ENCODE data around the gene MACROD2.

Gene MACROD2

DNA sequence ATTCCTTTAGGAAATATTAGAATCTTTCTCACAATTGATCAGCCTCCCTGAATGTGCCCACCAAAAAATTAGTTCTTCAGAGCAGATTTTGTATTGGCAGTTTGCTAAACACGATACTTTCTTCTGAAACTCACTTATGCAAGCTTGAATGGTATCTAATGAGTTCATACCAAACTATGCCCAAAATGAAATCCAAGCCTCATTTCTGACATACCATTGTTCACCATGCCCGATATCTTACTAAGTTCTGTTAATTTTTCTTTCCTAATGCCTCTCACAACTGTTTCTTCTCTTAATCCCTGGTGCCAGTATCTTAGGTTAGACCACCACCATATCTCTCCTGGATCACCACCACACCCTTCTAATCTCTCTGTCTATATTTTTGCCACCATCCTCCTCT is 1822.0 kb downstream of the MACROD2 start:
- DNase-seq (ENCODE audit: low read depth) = no peak

DNA sequence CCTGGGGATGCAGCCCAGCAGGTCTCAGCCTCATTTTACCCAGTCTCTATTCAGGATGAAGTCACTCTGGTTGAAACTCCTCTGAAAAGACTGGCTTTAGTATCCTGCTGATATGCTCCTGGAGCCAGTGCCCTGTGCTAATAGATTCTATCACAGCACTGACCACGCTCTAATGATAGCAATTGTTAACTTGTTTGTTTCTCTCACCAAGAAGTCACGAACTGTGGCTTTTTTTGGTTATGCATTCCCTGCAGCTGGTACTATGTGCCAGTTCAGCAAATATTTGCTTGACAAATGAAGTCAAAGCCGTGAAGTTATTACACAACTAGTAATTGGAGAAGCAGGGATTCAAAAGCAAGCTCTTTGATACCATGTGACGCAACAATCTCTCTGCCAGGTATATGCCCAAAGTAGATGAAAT is 1823.3 kb downstream of the MACROD2 start:
- DNase-seq (ENCODE audit: low read depth) = no peak

DNA sequence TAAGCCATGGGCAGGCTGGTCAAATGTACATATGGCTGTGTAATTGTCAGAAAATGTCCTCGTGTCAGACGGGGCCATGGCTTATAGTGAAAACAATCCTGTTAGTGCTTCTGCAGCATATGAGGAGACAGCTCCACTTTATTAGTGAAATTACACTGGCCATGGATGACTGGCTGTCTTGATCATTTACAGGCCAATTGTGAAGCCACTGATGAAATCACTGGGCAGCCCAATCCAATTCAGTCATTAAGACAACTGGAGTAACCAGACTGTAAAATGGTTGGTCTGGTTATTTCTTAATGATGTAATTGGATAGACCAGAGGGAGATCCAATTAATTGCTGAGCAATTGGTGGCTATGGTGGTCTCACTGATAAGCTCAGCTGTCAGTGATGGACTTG is 1828.4 kb downstream of the MACROD2 start:
- no peak for DNase-seq (ENCODE audit: low read depth)

DNA sequence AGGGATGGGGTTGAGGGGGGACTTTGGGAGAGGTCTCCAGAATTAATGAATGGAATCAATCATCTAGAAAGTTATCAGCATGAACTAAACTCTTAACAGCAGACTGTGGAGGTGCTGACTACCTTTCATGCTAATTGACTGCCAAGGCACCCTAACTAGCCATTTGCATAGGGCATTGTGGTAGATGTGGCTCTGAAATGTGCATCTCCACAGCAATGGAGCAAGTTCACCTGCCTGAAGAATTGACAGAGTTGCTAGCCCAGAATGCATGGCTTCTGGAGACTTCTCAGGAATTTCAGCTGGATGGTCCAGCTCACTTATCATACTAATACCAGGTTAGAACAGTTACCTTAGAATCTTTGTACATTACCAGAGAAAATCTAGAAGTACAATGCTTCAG is 1832.3 kb downstream of the MACROD2 start:
- DNase-seq (ENCODE audit: low read depth) = no peak

DNA sequence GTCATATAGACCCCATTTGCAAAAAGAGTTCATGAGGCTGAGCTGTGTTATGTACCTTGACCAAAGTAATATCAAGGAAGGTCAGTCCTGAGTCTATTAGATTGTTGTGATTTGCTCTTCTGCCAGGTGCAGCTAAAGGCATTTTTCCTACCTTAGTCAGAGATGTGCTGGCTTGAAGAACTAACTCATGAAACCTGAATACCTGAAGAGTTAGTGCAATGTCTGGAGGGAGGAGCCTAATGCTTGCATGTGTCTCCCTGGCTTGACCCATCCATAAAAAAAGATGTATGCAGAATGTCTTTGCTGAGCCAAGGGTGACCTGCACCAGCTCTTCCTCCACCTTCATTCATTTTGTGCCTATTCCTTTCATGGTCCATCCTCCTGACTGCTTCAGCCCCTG is 1835.9 kb downstream of the MACROD2 start:
- DNase-seq (ENCODE audit: low read depth) = no peak

DNA sequence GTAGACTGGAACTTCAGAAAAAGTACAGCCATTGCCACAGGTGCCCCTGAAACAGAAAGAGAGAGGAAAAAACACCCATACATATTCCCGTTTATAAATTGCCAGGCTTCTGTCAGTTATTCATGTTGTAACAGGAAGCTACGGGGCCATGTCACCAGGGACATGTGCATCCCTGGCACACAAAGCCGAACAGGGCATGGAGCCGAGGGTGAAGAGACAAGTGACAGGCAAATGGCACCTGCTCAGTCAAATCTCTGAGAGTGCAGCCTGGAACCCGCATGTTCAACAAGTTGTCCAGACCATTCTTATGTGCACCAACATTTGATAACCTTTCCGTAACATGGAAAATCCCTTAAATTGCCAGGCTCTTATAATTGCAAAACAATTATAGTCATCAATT is 1837.2 kb downstream of the MACROD2 start:
- no peak for DNase-seq (ENCODE audit: low read depth)

DNA sequence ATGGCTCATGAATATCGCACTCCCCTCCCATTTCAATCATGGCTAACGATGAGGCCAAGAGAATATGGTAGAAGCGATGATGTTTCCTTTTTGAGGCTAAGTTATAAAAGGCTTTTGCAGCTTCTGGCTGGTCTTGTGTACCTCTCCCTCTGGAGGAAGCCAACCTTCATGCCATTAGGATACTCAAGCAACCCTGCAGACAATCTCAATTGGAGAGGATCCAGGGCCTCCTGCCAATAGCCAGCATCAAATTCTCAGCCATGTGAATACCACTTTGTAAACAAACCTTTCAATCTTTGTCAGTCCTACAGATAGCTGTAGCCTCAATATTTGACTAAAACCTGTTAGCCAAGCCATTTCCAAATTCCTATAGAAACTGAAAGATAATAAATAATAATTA is 1839.5 kb downstream of the MACROD2 start:
- DNase-seq (ENCODE audit: low read depth) = no peak

DNA sequence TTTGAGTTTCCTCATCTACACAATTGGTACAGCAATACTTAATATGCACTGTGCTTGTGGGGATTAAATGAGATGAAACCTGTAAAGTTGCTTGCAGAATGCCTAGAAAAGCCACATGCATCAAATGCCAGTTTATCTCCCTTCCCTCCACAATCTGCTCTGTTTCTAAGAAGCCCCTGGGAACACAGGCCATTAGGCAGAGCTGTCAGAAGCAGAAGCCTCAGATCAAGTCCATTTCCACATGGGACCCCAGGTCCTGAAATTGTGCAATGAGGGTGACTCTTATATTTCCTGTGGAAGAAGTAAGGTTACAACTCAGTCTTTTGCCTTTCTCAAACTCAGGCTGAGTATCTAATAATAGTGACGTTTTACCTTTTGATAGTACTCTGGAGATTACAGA is 1840.5 kb downstream of the MACROD2 start:
- no peak for DNase-seq (ENCODE audit: low read depth)

DNA sequence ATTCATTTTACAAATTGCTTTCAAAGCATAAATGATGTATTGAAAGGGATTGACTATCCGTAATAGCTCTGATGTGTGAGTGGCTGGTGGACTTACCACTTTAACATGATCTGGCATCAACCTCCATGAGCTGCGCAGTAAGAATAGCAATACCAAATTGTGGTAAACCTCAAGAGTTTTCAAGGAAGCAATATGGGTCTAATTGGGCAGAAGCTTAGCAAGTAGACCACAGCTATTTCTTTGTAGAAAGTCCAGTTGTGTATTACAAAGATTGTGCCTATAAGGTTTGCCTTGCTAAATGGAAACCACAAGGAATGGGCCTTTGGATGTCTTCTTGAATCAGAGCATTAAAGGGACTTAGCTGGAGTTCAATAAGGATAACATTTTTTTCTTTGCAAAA is 1841.3 kb downstream of the MACROD2 start:
- no peak for DNase-seq (ENCODE audit: low read depth)

DNA sequence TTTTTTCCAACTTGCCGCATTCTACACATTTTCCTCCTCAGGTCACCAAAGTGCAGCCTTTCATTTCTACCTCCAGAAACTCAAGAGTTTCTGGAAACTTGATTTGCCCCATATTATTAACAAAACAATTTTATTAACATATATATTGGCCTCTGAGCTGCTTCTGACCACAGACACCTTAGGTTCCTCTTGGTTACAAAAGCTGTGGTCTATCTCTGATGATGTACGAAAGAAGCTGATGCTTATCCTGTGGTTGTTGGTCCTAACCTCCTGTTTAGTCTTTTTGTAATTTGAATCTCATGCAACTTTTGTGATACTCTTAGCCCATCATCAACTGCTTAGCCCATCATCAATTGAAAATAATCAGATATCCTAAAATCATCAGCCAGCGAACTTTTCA is 1842.2 kb downstream of the MACROD2 start:
- DNase-seq (ENCODE audit: low read depth) = no peak

DNA sequence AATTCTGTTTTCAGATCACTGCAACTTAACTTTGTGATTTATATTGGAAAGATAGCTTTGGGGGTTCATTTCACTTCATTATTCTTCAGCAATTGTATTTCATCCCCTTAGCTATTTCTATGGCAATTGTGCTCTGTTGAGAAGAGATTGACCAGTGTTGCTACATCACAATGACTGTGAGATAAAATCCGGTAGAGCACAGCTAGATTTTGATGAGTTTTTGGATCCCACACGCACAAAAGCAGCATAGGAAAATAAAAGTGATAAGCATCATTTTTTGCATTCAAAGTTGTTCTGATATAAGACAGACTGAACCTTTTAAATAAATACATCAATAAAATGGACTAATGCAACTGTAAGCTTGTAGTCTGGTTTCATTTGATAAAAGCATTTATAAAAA is 1843.2 kb downstream of the MACROD2 start:
- no peak for DNase-seq (ENCODE audit: low read depth)

DNA sequence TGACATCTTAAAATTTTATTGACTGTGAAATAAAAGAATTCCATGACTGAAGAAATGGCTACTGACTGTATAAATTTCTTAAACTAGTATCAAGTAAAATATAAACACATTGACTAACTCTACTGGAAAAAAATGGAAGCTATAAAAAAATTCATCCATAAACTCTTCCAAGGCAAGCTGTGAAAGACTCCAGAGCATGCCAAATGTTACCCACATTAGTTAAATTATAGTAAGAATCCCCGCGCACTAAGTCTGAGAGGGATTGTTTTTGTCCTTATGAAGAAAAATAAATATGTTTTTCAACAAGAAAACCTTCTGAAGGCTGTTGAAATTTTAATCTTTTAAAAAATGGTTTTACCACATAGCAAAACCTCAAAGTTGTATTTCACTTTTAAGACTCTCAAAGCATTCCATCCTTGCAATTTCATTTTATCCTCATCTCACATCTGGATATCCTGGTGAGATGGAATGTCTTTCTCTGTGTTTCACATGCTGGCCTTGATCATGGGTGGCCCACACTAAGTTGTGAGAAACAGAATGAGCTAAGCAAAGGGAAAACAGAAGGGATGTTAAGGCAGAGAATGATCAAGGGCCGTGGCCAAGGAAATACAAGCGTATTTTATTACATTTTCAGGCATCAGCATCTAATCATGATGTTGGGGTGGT is 1845.5 kb downstream of the MACROD2 start:
- no peak for DNase-seq (ENCODE audit: low read depth)

DNA sequence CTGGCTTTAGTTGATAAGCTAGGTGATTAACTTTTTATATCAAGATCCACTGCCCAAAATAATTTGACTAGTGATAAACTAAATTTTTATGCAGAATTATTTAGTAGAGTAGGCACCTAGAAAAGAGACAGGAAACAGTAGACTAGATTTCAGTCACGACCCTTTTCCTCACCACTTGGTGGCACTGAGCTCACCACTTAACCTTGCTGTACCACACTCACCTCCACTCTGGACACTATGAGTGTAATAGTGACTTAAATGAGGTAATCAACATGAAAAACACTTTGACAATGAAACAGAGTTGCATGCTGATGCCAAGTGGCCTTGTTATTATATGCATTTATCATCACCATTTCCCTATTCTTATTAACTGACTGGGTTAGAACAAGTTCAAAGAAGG is 1847.6 kb downstream of the MACROD2 start:
- DNase-seq (ENCODE audit: low read depth) = no peak

DNA sequence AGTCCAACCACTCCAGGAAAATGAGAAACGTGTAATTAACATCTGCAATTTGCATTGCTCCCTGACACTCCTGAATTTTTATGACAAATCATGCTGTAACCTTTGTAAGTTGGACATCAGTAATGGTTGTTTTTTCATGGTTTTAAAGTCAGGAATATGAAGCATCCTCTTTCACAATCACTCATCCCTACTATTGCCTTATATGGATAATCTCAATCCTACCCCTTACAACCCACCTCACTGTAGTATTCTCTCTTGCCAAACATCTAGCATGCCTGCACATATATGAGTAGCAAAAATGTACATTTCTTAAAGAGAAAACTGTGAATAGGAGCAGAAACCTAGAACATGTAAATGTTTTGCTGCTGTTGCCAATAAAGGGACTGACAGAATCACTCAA is 1848.5 kb downstream of the MACROD2 start:
- DNase-seq (ENCODE audit: low read depth) = no peak

DNA sequence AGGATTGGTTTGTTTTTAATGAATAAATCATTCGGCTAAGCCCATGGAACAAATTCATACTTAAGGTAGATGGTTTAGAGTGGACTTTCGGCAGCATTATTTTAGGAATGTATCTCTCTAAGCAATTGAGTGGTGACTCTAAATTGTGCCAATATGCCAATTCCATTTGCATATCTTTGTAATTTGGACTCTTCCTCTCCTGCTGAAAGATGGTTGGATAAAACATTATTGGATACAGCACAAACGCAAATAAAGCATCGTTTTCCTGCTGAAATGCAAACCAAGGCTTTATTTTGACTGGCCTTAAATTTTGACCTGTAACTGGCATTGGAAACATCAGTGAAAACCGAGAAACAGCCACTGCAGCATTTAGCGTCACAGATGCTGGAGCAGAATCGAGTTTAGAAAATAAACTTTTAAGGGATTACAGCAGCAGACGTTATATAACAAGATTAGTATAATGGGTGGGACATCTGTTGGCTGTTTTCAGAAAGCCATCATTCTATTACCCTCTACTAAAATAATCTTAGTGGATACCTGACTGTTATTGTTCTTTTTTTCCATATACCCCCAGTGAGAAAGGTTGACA is 1852.0 kb downstream of the MACROD2 start:
- no peak for DNase-seq (ENCODE audit: low read depth)

DNA sequence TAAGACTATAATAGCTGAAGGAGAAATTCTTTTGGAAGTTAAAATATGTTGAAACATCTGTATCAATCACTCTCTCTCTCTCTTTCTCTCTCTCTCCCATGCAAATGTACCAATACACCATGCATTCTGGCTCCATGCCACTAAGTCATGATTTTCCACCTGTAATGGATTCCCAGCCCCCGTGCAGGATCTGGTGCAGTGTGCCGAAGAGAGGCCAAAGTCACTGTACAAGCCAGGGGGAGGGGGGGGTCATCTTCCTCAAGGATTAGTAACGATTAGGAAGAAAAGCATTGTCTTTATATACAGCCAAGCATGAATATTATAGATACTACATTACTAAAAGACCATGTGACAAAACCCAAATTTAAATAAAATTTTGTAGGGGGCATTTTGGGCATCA is 1852.8 kb downstream of the MACROD2 start:
- DNase-seq (ENCODE audit: low read depth) = no peak

DNA sequence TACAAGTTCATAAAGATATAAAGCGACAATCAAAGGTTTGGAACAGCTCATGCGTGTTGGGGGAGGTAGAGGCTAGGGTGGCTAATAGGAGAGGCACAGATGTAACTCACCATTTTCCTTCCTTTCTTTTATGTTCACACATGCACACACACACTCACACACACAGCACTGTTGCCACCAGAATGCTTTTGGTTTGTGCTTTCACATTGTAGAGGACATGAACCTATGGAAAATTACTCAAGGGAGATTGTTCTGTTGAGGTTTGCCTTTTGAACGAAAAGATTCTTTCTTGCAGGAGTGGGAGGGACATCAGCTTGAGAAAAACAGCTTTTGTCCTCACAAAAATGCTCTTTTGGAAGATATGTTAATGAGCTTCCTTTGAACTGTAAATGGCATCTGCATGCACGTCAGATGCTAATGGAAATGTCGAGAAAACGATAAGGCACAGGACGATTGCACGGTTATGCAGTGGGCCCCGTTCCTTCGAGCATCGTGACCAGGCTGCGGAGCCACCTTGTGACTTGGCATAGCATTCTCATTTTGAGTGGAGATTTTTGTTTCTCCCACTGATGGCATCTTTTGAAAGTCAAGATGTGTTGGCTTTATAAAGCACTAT is 1853.8 kb downstream of the MACROD2 start:
- DNase-seq (ENCODE audit: low read depth) = no peak

DNA sequence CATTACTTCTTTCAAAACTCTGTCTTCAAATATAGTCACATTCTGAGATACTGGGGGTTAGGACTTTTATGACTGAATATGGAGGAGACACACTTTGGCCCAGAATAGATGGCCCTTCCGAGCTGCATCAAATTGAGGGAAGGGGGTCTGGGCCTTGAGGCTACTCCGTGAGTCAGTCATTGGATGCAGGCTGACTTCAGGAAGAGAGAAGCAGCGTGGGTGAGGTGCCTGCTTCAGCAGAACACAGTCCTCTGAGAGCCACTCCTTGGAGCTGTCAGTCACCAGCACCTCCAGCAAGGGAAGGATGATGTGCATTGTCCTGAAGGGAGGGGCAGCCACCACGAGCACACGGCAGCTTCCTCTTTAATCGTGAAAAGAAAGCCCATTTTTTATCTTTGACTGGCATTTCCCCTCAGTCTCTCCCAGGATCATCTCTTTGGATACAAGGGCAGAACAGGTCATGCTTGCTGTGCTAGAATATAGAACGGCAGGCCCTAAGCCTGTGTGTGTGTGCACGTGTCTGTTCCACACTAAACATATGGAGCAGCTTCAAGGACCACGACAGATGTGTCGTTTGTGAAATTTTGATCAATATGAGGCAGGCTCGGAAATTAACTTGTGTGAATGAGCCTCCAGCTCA is 1856.4 kb downstream of the MACROD2 start:
- DNase-seq (ENCODE audit: low read depth) = no peak

DNA sequence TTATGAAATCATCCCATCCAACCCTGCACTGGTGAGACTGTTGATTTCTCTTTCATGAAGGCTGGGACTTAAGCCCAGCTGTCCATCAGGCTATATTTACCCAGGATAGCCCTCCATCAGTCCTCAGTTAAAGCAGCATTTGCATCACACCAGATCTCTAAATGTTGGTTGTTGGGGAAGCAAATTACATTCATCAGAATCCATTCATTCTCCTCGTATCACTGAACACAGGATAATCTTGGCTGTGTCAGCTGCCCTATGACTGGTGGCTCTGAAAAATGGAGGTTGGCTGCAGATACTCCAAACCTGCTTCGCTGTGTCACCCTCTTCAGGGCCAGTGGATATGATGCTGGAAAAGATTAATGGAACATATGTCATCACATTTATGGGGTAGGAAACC is 1859.6 kb downstream of the MACROD2 start:
- no peak for DNase-seq (ENCODE audit: low read depth)

DNA sequence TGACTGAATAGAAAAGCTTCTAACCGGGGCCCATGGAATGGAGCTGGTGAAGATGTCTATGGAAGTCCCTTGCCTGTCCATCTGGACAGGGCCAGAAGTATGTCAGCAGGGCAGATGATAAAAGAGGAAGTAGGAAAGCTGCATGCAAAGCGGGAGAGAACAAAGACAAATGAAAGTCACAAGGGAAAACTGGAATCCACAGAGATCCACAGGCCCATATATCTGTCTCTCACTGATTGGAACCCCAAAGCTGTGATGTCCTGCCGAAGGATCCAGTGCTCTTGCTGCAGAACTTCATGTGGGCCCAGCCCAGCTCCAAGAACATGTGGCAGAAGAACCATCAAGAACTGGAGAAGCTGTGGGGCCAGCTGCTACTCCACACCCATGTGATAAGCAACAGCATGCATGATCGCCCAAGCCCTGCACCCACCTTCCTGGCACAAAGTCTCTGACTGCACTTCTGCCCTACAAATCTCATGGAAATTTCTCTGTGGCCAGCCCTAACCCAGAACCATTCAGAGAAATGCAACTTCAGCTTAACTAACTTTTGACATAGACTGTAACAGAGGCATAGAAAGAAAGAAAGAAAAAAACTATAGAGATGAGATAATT is 1862.0 kb downstream of the MACROD2 start:
- no peak for DNase-seq (ENCODE audit: low read depth)

DNA sequence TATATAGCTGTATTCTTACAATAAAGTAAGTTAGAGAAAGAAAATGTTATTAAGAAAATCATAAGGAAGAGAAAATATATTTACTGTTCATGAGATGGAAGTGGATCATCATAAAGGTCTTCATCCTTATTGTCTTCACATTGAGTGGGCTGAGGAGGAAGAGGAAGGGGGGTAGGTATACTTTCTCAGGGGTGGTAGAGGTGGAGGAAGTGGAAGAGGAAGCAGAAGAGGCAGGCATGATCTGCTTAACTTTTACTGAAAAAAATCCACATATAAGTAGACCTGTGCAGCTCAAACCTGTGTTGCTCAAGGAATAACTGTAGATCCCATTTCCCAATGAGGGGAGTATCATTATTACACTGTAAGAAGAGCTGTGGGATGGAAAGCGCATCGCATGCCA is 1863.7 kb downstream of the MACROD2 start:
- no peak for DNase-seq (ENCODE audit: low read depth)

DNA sequence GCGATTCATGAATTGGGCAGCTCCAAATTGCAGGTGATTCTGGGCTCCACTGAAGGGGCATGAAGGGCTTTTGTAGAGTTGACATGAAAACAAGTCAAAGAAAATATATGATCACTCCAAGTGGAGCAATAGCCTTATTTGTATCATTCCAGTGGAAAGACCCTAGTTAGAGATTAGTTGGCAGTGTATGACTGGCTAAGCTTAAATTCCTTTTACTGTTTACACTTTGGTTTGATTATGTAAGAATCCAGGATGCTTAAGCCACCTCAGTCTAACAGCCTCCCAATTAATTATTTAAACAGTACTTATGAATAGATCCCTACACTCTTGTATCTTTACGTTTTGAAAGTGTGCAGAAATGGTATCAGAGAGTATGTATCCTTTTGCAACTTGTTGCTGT is 1865.5 kb downstream of the MACROD2 start:
- no peak for DNase-seq (ENCODE audit: low read depth)

DNA sequence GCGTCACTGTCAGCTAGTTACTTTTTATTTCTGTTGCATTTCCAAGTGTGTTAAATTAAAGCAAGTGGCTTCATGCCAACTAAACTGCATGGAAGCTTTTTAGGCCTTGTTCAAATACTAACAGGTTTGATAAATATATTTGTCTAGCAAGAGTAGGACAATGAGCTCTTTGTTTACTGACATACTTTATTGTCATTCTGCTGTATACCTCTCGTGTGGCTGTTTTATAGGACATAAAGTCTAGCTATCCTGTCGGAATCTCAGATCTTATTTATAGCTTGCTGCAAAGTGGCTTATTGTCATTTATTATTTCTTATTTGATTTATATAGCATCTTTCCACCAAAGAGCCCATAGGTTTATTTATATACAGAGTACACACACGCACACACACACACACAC is 1866.9 kb downstream of the MACROD2 start:
- no peak for DNase-seq (ENCODE audit: low read depth)
